Thoracic aorta (tissue), 2 donors: Measurements from ENCODE around the gene HORMAD1. TPM values are rescaled to one million over a fixed set of nuclear protein-coding genes. Genes with fewer than 3 reads are reported as not detected.
"Not testable (repeated sequence)": the region's sequence is repeated elsewhere in the genome, so short reads cannot be mapped to it uniquely, and the experiment has no call there.

ENCODE experiments used
- ATAC-seq: fragments of 150-250 bp; one replicate; pipeline ENCODE4 v1.8.0; 2017; ENCODE audit warnings: low read depth; ENCODE audit not compliant: insufficient number of reproducible peaks, low FRiP score
- DNase-seq: peaks from one replicate; pipeline ENCODE4 v3.0.0-alpha.2; 2020; ENCODE audit warnings: low spot score
- H3K27ac ChIP-seq, 2 donors: fragments of 200-600 bp; sonication (generic); 1 replicate in 1 of 2; 2 replicates in 1 of 2; pipeline ENCODE4 v1.5.1; 2016; ENCODE audit warnings: mild to moderate bottlenecking in 2 of 2, moderate library complexity in 2 of 2
- H3K27me3 ChIP-seq: fragments of 200-600 bp; sonication (generic); replicated peaks from 2 replicates; pipeline ENCODE4 v1.6.0; 2016; ENCODE audit warnings: mild to moderate bottlenecking; ENCODE audit not compliant: insufficient read depth
- H3K36me3 ChIP-seq: fragments of 200-600 bp; sonication (generic); one replicate; pipeline ENCODE4 v1.5.1; 2016
- H3K4me1 ChIP-seq, 2 donors: fragments of 200-600 bp; sonication (generic); 1 replicate in 1 of 2; 2 replicates in 1 of 2; pipeline versions ENCODE4 v1.5.1 to v1.6.0; 2016; ENCODE audit warnings: low read depth in 2 of 2, mild to moderate bottlenecking in 1 of 2; ENCODE audit not compliant: control insufficient read depth in 1 of 2
- H3K4me3 ChIP-seq: fragments of 200-600 bp; sonication (generic); 2 replicates; pipeline ENCODE4 v1.5.1; 2016; ENCODE audit warnings: mild to moderate bottlenecking
- H3K9me3 ChIP-seq: fragments of 200-600 bp; sonication (generic); 2 replicates; pipeline ENCODE4 v1.5.1; 2016
- total RNA-seq, 2 donors: library from RNA; depleted of rRNA; stranded (reverse); fragments of >200 nt; gene quantifications; one replicate each; pipeline versions ENCODE4 v1.1.0 to v1.2.3, GENCODE V29; 2016
- TF ChIP-seq, protein P1 (sequence below): fragments of 200-600 bp; sonication (generic); IDR thresholded peaks from one replicate; pipeline ENCODE4 v1.5.1; 2019; ENCODE audit warnings: antibody characterized with exemption

Gene HORMAD1
- total RNA-seq, 2 donors from 2014 or later: not detected

DNA sequence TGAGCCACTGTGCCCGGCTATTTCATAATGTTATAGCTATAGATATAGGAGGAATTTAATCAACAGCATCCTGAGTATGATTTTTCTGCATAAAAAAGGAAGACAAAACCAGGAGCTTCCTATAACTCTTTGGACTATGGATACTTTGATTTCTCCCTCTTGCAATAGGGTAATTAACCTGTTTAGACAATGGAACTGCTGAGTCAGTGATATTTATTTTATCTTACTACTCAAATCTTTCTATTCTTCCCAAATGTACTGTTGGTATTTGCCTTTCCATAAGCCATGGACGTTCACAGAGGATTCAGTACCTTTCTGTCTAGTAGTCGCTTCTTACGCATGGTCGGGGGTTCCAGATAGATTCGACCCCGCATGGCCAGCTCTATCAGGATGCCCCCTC, 57.4 kb downstream of the HORMAD1 start:
- DNase-seq (no peak), ATAC-seq (no peak)
- no peaks in the 10 kb centered on the region for H3K9me3 ChIP-seq
- H3K27me3 ChIP-seq: no peaks in the 10 kb centered on the region
- no peaks in the 10 kb centered on the region for H3K36me3 ChIP-seq
- no peak overlapping the region for H3K27ac ChIP-seq
- TF ChIP-seq, protein P1, sequence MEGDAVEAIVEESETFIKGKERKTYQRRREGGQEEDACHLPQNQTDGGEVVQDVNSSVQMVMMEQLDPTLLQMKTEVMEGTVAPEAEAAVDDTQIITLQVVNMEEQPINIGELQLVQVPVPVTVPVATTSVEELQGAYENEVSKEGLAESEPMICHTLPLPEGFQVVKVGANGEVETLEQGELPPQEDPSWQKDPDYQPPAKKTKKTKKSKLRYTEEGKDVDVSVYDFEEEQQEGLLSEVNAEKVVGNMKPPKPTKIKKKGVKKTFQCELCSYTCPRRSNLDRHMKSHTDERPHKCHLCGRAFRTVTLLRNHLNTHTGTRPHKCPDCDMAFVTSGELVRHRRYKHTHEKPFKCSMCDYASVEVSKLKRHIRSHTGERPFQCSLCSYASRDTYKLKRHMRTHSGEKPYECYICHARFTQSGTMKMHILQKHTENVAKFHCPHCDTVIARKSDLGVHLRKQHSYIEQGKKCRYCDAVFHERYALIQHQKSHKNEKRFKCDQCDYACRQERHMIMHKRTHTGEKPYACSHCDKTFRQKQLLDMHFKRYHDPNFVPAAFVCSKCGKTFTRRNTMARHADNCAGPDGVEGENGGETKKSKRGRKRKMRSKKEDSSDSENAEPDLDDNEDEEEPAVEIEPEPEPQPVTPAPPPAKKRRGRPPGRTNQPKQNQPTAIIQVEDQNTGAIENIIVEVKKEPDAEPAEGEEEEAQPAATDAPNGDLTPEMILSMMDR: no peak
- H3K4me3 ChIP-seq: no peak overlapping the region
- H3K4me1 ChIP-seq: no peaks in the 10 kb centered on the region

DNA sequence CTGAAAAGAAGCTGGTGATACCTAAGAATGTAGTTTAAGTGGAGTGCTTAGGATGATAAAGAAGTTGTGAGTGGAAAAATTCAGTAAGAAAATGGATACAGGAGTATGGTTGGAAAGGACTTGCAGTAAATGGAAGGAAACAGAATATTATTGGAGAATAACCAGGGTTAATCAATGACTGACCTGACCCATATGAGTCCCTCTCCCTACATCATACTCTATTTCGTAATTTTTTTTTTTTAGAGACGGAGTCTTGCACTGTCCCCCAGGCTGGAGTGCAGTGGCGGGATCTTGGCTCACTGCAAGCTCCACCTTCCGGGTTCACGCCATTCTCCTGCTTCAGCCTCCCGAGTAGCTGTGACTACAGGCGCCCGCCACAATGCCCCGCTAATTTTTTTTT, 57.9 kb downstream of the HORMAD1 start:
- TF ChIP-seq, protein P1: no peak

DNA sequence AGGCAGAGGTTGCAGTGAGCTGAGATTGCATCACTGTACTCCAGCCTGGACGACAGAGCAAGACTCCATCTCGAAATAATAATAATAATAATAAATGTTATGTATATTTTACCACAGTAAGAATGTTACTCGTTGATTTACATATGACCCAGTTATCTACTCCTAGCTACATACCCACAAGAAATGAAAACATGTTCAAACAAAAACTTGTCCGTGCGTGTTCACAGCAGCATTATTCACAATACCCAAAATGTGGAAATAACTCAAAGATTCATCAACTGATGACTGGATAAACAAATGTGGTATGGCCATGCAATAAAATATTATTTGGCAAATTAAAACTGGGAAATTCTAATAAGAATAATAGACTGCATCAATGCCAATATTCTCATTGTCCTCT, 59.5 kb downstream of the HORMAD1 start:
- Histone ChIP-seq H3K4me3 (no peak overlapping the region), H3K27me3 (no peaks in the 10 kb centered on the region), H3K27ac (no peak overlapping the region), H3K4me1 (no peaks in the 10 kb centered on the region), H3K9me3 (no peaks in the 10 kb centered on the region), H3K36me3 (peaks cover 4% of the 10 kb centered on the region)
- DNase-seq: no peak
- TF ChIP-seq, protein P1: no peak
- no peak for ATAC-seq

More for the DNA sequence above, 57.9 kb downstream of the HORMAD1 start:
- H3K4me1 ChIP-seq: no peaks in the 10 kb centered on the region
- no peak for ATAC-seq
- no peak overlapping the region for H3K27ac ChIP-seq
- no peaks in the 10 kb centered on the region for H3K36me3 ChIP-seq
- no peak overlapping the region for H3K4me3 ChIP-seq
- H3K27me3 ChIP-seq: no peaks in the 10 kb centered on the region
- DNase-seq: no peak
- no peaks in the 10 kb centered on the region for H3K9me3 ChIP-seq

DNA sequence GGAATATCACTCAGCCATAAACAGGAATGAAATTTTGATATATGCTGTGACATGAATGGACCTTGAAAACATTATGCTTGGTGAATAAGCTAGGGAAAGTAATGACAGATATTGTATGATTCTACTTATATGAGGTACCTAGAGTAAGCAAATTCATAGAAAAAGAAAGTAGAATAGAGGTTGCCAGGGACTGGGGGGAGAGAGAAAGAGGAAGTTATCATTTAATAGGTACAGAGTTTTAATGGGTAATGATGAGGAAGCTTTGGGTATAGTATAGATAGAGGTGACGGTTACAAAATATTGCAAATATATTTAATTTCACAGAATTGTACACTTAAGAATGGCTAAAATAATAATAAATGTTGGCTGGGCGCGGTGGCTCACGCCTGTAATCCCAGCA, 60.1 kb downstream of the HORMAD1 start:
- Histone ChIP-seq H3K27ac (no peak overlapping the region), H3K9me3 (no peaks in the 10 kb centered on the region), H3K27me3 (no peaks in the 10 kb centered on the region), H3K36me3 (peaks cover 4% of the 10 kb centered on the region), H3K4me3 (no peak overlapping the region), H3K4me1 (no peaks in the 10 kb centered on the region)
- TF ChIP-seq, protein P1: no peak
- DNase-seq (no peak), ATAC-seq (no peak)

DNA sequence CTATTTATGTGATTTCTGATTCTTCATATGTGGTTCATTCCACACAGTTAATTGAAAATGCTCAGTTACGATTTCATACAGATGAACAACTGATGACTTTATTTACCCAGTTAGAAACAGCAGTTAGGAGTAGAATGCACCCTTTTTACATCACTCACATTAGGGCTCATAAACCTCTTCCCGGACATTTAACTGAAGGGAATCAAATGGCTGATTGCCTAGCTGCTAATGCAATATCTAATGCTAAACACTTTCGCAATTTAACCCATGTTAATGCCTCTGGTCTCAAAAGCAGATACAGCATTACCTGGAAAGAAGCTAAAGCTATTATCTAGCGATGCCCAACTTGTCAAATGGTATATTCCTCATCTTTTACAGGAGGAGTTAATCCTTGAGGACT, 63.6 kb downstream of the HORMAD1 start:
- H3K36me3 ChIP-seq, ATAC-seq, DNase-seq, H3K4me1 ChIP-seq, H3K27me3 ChIP-seq, H3K4me3 ChIP-seq, H3K27ac ChIP-seq, H3K9me3 ChIP-seq: not testable (repeated sequence)

DNA sequence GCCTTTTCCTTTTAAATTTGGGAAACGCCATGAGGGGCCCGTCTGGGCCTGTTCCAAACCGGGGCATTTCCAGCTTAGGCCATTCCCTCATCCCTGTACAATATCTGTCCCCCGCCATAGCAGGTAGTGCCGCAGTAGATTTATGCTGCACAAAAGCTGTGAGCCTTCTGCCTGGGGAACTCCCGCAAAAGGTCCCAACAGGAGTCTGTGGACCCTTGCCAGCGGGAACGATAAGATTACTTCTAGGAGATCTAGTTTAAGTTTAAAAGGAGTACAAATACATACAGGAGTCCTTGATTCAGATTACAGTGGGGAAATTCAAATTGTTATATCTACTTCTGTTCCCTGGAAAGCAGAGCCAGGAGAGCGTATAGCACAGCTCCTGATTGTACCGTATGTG, 66.1 kb downstream of the HORMAD1 start:
- H3K27me3 ChIP-seq, DNase-seq, H3K9me3 ChIP-seq, H3K4me1 ChIP-seq, H3K36me3 ChIP-seq, H3K27ac ChIP-seq, H3K4me3 ChIP-seq, ATAC-seq: not testable (repeated sequence)
